PC-3 (cell line): ENCODE results near the gene STAB2. TPM values are rescaled to one million over a fixed set of nuclear protein-coding genes. Genes with fewer than 3 reads are reported as not detected.

Experiments used
- ATAC-seq: fragments of 200-7000 bp; cut with Tn5 transposase; 2 replicates; pipeline ENCODE4 v1.9.1; 2020; ENCODE audit warnings: mild to moderate bottlenecking, moderate library complexity
- BruUV-seq: library from RNA; stranded (reverse); fragments of 400-500 nt; replicated peaks from 2 replicates; lab custom pipeline; 2021; lab: Mats Ljungman, UMichigan
- CTCF ChIA-PET: fragments of 300-600 bp; sonication (Branson Sonifier 250); formaldehyde crosslinking; loops from one replicate; lab custom pipeline; 2022; ENCODE audit warnings: antibody characterized with exemption; lab: Charles Lee
- POLR2A ChIA-PET: fragments of 300-600 bp; sonication (Branson Sonifier 250); formaldehyde crosslinking; loops from one replicate; lab custom pipeline; 2022; ENCODE audit warnings: antibody characterized with exemption; ENCODE audit not compliant: unreplicated experiment; lab: Charles Lee
- DNase-seq: peaks from one replicate; pipeline ENCODE4 v3.0.0-alpha.2; 2015
- H2AFZ ChIP-seq: fragments of 300-600 bp; sonication (generic); 2 replicates; pipeline ENCODE4 v1.6.0; 2016; ENCODE audit warnings: antibody characterized with exemption, low read length
- H3F3A ChIP-seq: fragments of 300-600 bp; sonication (generic); one replicate; pipeline ENCODE4 v1.6.0; 2017; ENCODE audit warnings: antibody characterized with exemption, low read length, control low read depth, mild to moderate bottlenecking; ENCODE audit not compliant: unreplicated experiment
- H3K27ac ChIP-seq: fragments of 300-600 bp; sonication (generic); 2 replicates; pipeline ENCODE4 v1.5.1; 2016; ENCODE audit warnings: mild to moderate bottlenecking, low read length
- H3K27me3 ChIP-seq: fragments of 300-600 bp; sonication (generic); 2 replicates; pipeline ENCODE4 v1.6.1; 2016; ENCODE audit warnings: low read length, mixed read lengths
- H3K36me3 ChIP-seq: fragments of 300-600 bp; sonication (generic); 2 replicates; pipeline ENCODE4 v1.6.1; 2016; ENCODE audit warnings: low read depth, mixed run types, low read length, mixed read lengths
- H3K4me1 ChIP-seq: fragments of 300-600 bp; sonication (generic); 2 replicates; pipeline ENCODE4 v1.5.1; 2016; ENCODE audit warnings: low read length; ENCODE audit not compliant: insufficient read depth
- H3K4me2 ChIP-seq: fragments of 300-600 bp; sonication (generic); 2 replicates; pipeline ENCODE4 v1.6.0; 2016; ENCODE audit warnings: low read length
- H3K4me3 ChIP-seq: fragments of 300-600 bp; sonication (generic); 2 replicates; pipeline ENCODE4 v1.5.1; 2016; ENCODE audit warnings: mild to moderate bottlenecking, low read length, mixed read lengths
- H3K79me2 ChIP-seq: fragments of 300-600 bp; sonication (generic); 2 replicates; pipeline ENCODE4 v1.6.1; 2017; ENCODE audit warnings: low read length, mixed read lengths
- H3K9ac ChIP-seq: fragments of 300-600 bp; sonication (generic); 2 replicates; pipeline ENCODE4 v1.6.0; 2016; ENCODE audit warnings: mild to moderate bottlenecking, low read length
- H3K9me2 ChIP-seq: fragments of 300-600 bp; sonication (generic); replicated peaks from 2 replicates; pipeline ENCODE4 v1.6.1; 2016; ENCODE audit warnings: mixed run types, low read length, mixed read lengths
- H3K9me3 ChIP-seq: fragments of 300-600 bp; sonication (generic); 2 replicates; pipeline ENCODE4 v1.6.1; 2016; ENCODE audit warnings: low read length, mixed read lengths
- H4K20me1 ChIP-seq: fragments of 300-600 bp; sonication (generic); 2 replicates; pipeline ENCODE4 v1.6.1; 2016; ENCODE audit warnings: low read length, mixed read lengths
- CTCF ChIP-seq: fragments of 300-600 bp; sonication (generic); conservative IDR thresholded peaks from 2 replicates; pipeline ENCODE4 v1.5.1; 2017; ENCODE audit warnings: antibody characterized with exemption, low read depth, mild to moderate bottlenecking, low read length
- EZH2 ChIP-seq: fragments of 300-600 bp; sonication (generic); IDR thresholded peaks from one replicate; pipeline ENCODE4 v1.6.1; 2017; ENCODE audit warnings: antibody characterized with exemption, mild to moderate bottlenecking, low read length; ENCODE audit not compliant: unreplicated experiment
- EZH2phosphoT487 ChIP-seq: fragments of 300-600 bp; sonication (generic); IDR thresholded peaks from 2 replicates; pipeline ENCODE4 v1.6.1; 2018; ENCODE audit warnings: mild to moderate bottlenecking, antibody characterized with exemption, low read length, borderline replicate concordance
- intact Hi-C: fragments of 100-400 bp; cut with micrococcal nuclease; formaldehyde crosslinking; loops from 2 replicates; pipeline ENCODE4 v1.9.0; 2023
- total RNA-seq: library from RNA; depleted of rRNA; stranded (reverse); fragments of >200 nt; gene quantifications from 2 replicates; pipeline ENCODE4 v1.2.3, GENCODE V29; 2014

STAB2 gene
- total RNA-seq, 1 experiment from 2014 or later = not detected

GRCh38 chr12:103727638-103728037, 140.6 kb downstream of the STAB2 start:
- POLR2A ChIA-PET = no interaction called here
- CTCF ChIA-PET = no interaction called here
- no peak for TF ChIP-seq EZH2
- TF ChIP-seq CTCF = no peak
- TF ChIP-seq EZH2phosphoT487 = no peak
- Histone ChIP-seq H4K20me1 (no peaks in the 10 kb centered on the region), H2AFZ (no peak overlapping the region), H3K79me2 (no peaks in the 10 kb centered on the region), H3K36me3 (no peaks in the 10 kb centered on the region), H3K9ac (no peak overlapping the region), H3K27ac (no peak overlapping the region), H3K4me3 (no peak overlapping the region), H3F3A (no peaks in the 10 kb centered on the region), H3K27me3 (peaks cover 30% of the 10 kb centered on the region), H3K9me2 (no peaks in the 10 kb centered on the region), H3K9me3 (no peaks in the 10 kb centered on the region), H3K4me2 (no peak overlapping the region), H3K4me1 (no peaks in the 10 kb centered on the region)
- intact Hi-C loops = no loop called here
- ATAC-seq (peak; percentile 35; the same call in 1 of the 2 replicates), DNase-seq (no peak)
- no TSS peak for BruUV-seq

- Histone ChIP-seq H3K36me3 (no peaks in the 10 kb centered on the region), H3K9me2 (no peaks in the 10 kb centered on the region), H3K27ac (no peak overlapping the region), H3K4me1 (no peaks in the 10 kb centered on the region), H3K4me2 (no peak overlapping the region), H3K27me3 (peaks cover 25% of the 10 kb centered on the region), H2AFZ (no peak overlapping the region), H3K9ac (no peak overlapping the region), H3F3A (no peaks in the 10 kb centered on the region), H3K79me2 (no peaks in the 10 kb centered on the region), H4K20me1 (no peaks in the 10 kb centered on the region), H3K4me3 (no peak overlapping the region), H3K9me3 (no peaks in the 10 kb centered on the region)
- DNase-seq (no peak), ATAC-seq (no peak)
- ChIA-PET CTCF (no interaction called here), POLR2A (no interaction called here)
- BruUV-seq = no TSS peak
- TF ChIP-seq EZH2 = no peak
- intact Hi-C loops = no loop called here
These were observed 141.2 kb downstream of the STAB2 start for GRCh38 chr12:103728323-103728722.

DNA sequence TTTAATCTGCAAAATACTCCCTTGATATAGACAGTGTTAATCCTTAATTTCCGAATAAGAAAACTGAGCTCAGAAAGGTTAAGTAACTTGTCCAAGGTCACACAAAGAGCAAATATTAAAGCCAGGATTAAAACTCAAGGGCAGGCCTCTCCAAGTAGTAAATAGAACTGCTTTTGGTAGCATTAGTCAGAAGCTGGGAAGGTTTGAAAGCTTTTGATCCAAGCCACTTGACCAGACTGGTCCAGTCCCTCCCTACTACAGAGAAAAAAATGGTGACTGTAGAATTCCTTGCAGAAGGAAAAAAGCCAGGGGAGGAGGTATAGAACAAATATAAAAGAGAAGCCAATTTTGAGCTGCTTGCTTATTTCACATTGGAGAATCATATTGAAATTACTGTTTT, 142.4 kb downstream of the STAB2 start:
- ChIA-PET CTCF (no interaction called here), POLR2A (no interaction called here)
- BruUV-seq = no TSS peak
- H4K20me1 ChIP-seq = no peaks in the 10 kb centered on the region
- no peak overlapping the region for H2AFZ ChIP-seq
- H3K27me3 ChIP-seq = peaks cover 21% of the 10 kb centered on the region
- TF ChIP-seq CTCF (no peak), EZH2 (no peak), EZH2phosphoT487 (no peak)
- H3K79me2 ChIP-seq = no peaks in the 10 kb centered on the region
- intact Hi-C loops = no loop called here
- no peak overlapping the region for H3K4me2 ChIP-seq
- no peak overlapping the region for H3K27ac ChIP-seq
- no peaks in the 10 kb centered on the region for H3K9me3 ChIP-seq
- ATAC-seq (no peak), DNase-seq (no peak)
- no peaks in the 10 kb centered on the region for H3F3A ChIP-seq
- H3K4me1 ChIP-seq = no peaks in the 10 kb centered on the region
- H3K36me3 ChIP-seq = no peaks in the 10 kb centered on the region
- H3K4me3 ChIP-seq = no peak overlapping the region
- H3K9ac ChIP-seq = no peak overlapping the region
- no peaks in the 10 kb centered on the region for H3K9me2 ChIP-seq
